ENCODE measurements around the gene PDCD7. TPM values are rescaled to one million over a fixed set of nuclear protein-coding genes. Genes with fewer than 3 reads are reported as not detected.

Gene PDCD7
- total RNA-seq, 1 experiment from 2014 or later = 19.7 TPM

DNA sequence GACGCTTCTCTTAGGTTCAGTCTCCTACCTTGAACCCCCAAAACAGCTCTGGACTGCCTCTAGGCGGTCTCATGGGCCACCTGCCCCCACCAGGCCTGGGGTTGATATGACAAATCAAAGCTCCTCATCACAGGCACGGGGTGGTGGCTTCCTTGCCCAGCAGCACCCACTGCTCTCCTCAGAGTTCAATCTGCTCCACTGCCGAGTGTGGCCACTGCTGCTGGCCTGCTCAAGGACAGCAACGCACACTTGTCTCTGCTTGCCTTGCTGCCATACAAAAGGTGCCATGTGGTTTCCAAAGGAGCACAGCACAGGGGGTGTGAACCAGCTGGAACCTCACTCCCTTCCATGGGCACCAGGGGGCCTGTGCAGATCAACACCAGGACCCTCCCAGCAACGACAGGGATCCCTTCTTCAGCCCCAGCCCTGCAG, 46.9 kb downstream of the PDCD7 start:
- no peak for TF ChIP-seq POLR2AphosphoS5 (IDR thresholded peaks at IDR 0.05; ENCODE audit: low read depth, low read length)
- TF ChIP-seq, protein P1, sequence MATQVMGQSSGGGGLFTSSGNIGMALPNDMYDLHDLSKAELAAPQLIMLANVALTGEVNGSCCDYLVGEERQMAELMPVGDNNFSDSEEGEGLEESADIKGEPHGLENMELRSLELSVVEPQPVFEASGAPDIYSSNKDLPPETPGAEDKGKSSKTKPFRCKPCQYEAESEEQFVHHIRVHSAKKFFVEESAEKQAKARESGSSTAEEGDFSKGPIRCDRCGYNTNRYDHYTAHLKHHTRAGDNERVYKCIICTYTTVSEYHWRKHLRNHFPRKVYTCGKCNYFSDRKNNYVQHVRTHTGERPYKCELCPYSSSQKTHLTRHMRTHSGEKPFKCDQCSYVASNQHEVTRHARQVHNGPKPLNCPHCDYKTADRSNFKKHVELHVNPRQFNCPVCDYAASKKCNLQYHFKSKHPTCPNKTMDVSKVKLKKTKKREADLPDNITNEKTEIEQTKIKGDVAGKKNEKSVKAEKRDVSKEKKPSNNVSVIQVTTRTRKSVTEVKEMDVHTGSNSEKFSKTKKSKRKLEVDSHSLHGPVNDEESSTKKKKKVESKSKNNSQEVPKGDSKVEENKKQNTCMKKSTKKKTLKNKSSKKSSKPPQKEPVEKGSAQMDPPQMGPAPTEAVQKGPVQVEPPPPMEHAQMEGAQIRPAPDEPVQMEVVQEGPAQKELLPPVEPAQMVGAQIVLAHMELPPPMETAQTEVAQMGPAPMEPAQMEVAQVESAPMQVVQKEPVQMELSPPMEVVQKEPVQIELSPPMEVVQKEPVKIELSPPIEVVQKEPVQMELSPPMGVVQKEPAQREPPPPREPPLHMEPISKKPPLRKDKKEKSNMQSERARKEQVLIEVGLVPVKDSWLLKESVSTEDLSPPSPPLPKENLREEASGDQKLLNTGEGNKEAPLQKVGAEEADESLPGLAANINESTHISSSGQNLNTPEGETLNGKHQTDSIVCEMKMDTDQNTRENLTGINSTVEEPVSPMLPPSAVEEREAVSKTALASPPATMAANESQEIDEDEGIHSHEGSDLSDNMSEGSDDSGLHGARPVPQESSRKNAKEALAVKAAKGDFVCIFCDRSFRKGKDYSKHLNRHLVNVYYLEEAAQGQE (IDR thresholded peaks at IDR 0.05; ENCODE audit: insufficient read depth in 1 of 2, low read depth in 2 of 2, low read length in 1 of 2) = no peak
- TF ChIP-seq SIN3A (IDR thresholded peaks at IDR 0.05; ENCODE audit: borderline replicate concordance, insufficient read depth, low read depth, low read length) = no peak
- TF ChIP-seq, protein P2, sequence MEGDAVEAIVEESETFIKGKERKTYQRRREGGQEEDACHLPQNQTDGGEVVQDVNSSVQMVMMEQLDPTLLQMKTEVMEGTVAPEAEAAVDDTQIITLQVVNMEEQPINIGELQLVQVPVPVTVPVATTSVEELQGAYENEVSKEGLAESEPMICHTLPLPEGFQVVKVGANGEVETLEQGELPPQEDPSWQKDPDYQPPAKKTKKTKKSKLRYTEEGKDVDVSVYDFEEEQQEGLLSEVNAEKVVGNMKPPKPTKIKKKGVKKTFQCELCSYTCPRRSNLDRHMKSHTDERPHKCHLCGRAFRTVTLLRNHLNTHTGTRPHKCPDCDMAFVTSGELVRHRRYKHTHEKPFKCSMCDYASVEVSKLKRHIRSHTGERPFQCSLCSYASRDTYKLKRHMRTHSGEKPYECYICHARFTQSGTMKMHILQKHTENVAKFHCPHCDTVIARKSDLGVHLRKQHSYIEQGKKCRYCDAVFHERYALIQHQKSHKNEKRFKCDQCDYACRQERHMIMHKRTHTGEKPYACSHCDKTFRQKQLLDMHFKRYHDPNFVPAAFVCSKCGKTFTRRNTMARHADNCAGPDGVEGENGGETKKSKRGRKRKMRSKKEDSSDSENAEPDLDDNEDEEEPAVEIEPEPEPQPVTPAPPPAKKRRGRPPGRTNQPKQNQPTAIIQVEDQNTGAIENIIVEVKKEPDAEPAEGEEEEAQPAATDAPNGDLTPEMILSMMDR (IDR thresholded peaks at IDR 0.05) = no peak; the same call in 1 of the 2 replicates
- no peak for TF ChIP-seq TCF7L2 (IDR thresholded peaks at IDR 0.05; ENCODE audit: low read depth, low read length)
- Histone ChIP-seq H3K27me3 (ENCODE audit: control insufficient read depth, insufficient read depth, low read length) (no peaks in the 10 kb centered on the region; the same call in 1 of the 2 replicates), H3K4me1 (ENCODE audit: control insufficient read depth, insufficient read depth, low read length) (peaks cover 13% of the 10 kb centered on the region), H3K36me3 (ENCODE audit: control insufficient read depth, insufficient read depth, low read length) (no peaks in the 10 kb centered on the region), H3K27ac (ENCODE audit: low read length) (no peak overlapping the region), H3K4me3 (ENCODE audit: low read depth in 2 of 2, low read length in 2 of 2) (no peak overlapping the region), H3K9me3 (ENCODE audit: control insufficient read depth, insufficient read depth, low read depth, low read length) (no peaks in the 10 kb centered on the region)
- in situ Hi-C loops (cut with HindIII; ENCODE audit: low pct_unique_long_range_greater_than_20kb, low sequenced_read_pairs) = no loop called here
- BruUV-seq (replicated peaks) = no TSS peak
- no peak for DNase-seq (ENCODE audit: low read depth, low spot score)
- intact Hi-C loops (cut with micrococcal nuclease; ENCODE audit: unreplicated experiment) = no loop called here
- CTCF ChIA-PET = interaction anchor here (0.8 to 1.7 kb wide), 6 partner anchors 23 to 211 kb away, joined by 3 to 9 read pairs (median 4); no protein-coding TSS in a partner anchor
- ATAC-seq = peak; percentile 48; the same call in 1 of the 2 replicates
- POLR2A ChIA-PET = interaction anchor here (0.7 kb wide), 1 partner anchor 185 kb away, joined by 3 read pairs; no protein-coding TSS in a partner anchor

DNA sequence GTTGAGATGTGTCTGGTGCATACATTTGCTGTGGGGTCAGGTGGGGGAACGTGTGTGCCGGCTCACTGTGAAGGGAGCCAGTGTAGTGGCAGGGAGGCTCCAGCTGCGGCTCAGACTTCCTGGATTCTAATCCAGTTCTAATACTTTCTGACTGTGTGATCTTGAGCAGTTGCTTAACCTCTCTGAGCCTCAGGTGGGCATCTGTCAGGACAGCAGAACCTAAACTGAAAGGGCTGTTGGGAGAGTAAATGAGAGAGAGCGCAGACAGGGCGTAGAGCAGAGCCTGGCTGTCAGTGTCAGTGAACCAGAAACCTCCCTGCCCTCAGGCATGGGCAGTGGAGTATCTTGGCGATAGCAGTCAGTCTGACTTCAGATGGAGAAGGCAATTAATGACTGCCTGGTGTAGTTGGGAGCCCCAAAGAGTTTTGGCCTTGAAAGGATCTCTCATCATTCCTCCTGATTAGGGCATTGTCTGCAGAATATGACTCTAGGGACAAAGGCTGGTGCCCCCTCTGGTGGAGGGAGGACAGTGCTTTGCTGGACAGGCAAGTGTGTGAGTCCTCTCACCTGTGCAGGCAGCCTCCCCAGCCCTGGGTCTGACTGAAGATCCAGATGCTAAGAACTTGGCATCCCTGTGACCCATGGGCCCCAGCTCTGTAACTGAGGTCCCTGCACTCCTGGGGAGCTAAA, 47.5 kb downstream of the PDCD7 start:
- H3K4me1 ChIP-seq (ENCODE audit: control insufficient read depth, insufficient read depth, low read length) = peaks cover 13% of the 10 kb centered on the region
- no peak overlapping the region for H3K27ac ChIP-seq (ENCODE audit: low read length)
- H3K9me3 ChIP-seq (ENCODE audit: control insufficient read depth, insufficient read depth, low read depth, low read length) = no peaks in the 10 kb centered on the region
- DNase-seq (ENCODE audit: low read depth, low spot score) (no peak), ATAC-seq (peak; percentile 82)
- in situ Hi-C loops (cut with HindIII; ENCODE audit: low pct_unique_long_range_greater_than_20kb, low sequenced_read_pairs) (no loop called here), intact Hi-C loops (cut with micrococcal nuclease; ENCODE audit: unreplicated experiment) (no loop called here)
- POLR2A ChIA-PET = interaction anchor here (0.5 kb wide), 1 partner anchor 360 kb away, joined by 5 read pairs; no protein-coding TSS in a partner anchor
- H3K27me3 ChIP-seq (ENCODE audit: control insufficient read depth, insufficient read depth, low read length) = no peaks in the 10 kb centered on the region; the same call in 1 of the 2 replicates
- H3K4me3 ChIP-seq (ENCODE audit: low read depth in 2 of 2, low read length in 2 of 2) = no peak overlapping the region
- BruUV-seq (replicated peaks) = no TSS peak
- TF ChIP-seq, protein P1 (IDR thresholded peaks at IDR 0.05; ENCODE audit: insufficient read depth in 1 of 2, low read depth in 2 of 2, low read length in 1 of 2) = no peak
- TF ChIP-seq, protein P2 (IDR thresholded peaks at IDR 0.05) = peak; percentile 78
- TF ChIP-seq SIN3A (IDR thresholded peaks at IDR 0.05; ENCODE audit: borderline replicate concordance, insufficient read depth, low read depth, low read length) (no peak), TCF7L2 (IDR thresholded peaks at IDR 0.05; ENCODE audit: low read depth, low read length) (no peak), POLR2AphosphoS5 (IDR thresholded peaks at IDR 0.05; ENCODE audit: low read depth, low read length) (no peak)
- CTCF ChIA-PET = interaction anchor here (0.8 to 1.7 kb wide), 5 partner anchors 23 to 212 kb away, joined by 3 to 5 read pairs (median 3); no protein-coding TSS in a partner anchor
- no peaks in the 10 kb centered on the region for H3K36me3 ChIP-seq (ENCODE audit: control insufficient read depth, insufficient read depth, low read length)

Measured in Panc1 (cell line).